PC-3 (cell line): Measurements from ENCODE around the gene LRRN4. TPM values are rescaled to one million over a fixed set of nuclear protein-coding genes. Genes with fewer than 3 reads are reported as not detected.
A peak's percentile ranks its signal among the peaks of the same experiment; 100 is the strongest.

ENCODE experiments used
- ATAC-seq: fragments of 200-7000 bp; cut with Tn5 transposase; 2 replicates; pipeline ENCODE4 v1.9.1; 2020; ENCODE audit warnings: mild to moderate bottlenecking, moderate library complexity
- BruUV-seq: library from RNA; stranded (reverse); fragments of 400-500 nt; replicated peaks from 2 replicates; lab custom pipeline; 2021; lab: Mats Ljungman, UMichigan
- CTCF ChIA-PET: fragments of 300-600 bp; sonication (Branson Sonifier 250); formaldehyde crosslinking; loops from one replicate; lab custom pipeline; 2022; ENCODE audit warnings: antibody characterized with exemption; lab: Charles Lee
- POLR2A ChIA-PET: fragments of 300-600 bp; sonication (Branson Sonifier 250); formaldehyde crosslinking; loops from one replicate; lab custom pipeline; 2022; ENCODE audit warnings: antibody characterized with exemption; ENCODE audit not compliant: unreplicated experiment; lab: Charles Lee
- DNase-seq: peaks from one replicate; pipeline ENCODE4 v3.0.0-alpha.2; 2015
- H2AFZ ChIP-seq: fragments of 300-600 bp; sonication (generic); 2 replicates; pipeline ENCODE4 v1.6.0; 2016; ENCODE audit warnings: antibody characterized with exemption, low read length
- H3F3A ChIP-seq: fragments of 300-600 bp; sonication (generic); one replicate; pipeline ENCODE4 v1.6.0; 2017; ENCODE audit warnings: antibody characterized with exemption, low read length, control low read depth, mild to moderate bottlenecking; ENCODE audit not compliant: unreplicated experiment
- H3K27ac ChIP-seq: fragments of 300-600 bp; sonication (generic); 2 replicates; pipeline ENCODE4 v1.5.1; 2016; ENCODE audit warnings: mild to moderate bottlenecking, low read length
- H3K27me3 ChIP-seq: fragments of 300-600 bp; sonication (generic); 2 replicates; pipeline ENCODE4 v1.6.1; 2016; ENCODE audit warnings: low read length, mixed read lengths
- H3K36me3 ChIP-seq: fragments of 300-600 bp; sonication (generic); 2 replicates; pipeline ENCODE4 v1.6.1; 2016; ENCODE audit warnings: low read depth, mixed run types, low read length, mixed read lengths
- H3K4me1 ChIP-seq: fragments of 300-600 bp; sonication (generic); 2 replicates; pipeline ENCODE4 v1.5.1; 2016; ENCODE audit warnings: low read length; ENCODE audit not compliant: insufficient read depth
- H3K4me2 ChIP-seq: fragments of 300-600 bp; sonication (generic); 2 replicates; pipeline ENCODE4 v1.6.0; 2016; ENCODE audit warnings: low read length
- H3K4me3 ChIP-seq: fragments of 300-600 bp; sonication (generic); 2 replicates; pipeline ENCODE4 v1.5.1; 2016; ENCODE audit warnings: mild to moderate bottlenecking, low read length, mixed read lengths
- H3K79me2 ChIP-seq: fragments of 300-600 bp; sonication (generic); 2 replicates; pipeline ENCODE4 v1.6.1; 2017; ENCODE audit warnings: low read length, mixed read lengths
- H3K9ac ChIP-seq: fragments of 300-600 bp; sonication (generic); 2 replicates; pipeline ENCODE4 v1.6.0; 2016; ENCODE audit warnings: mild to moderate bottlenecking, low read length
- H3K9me2 ChIP-seq: fragments of 300-600 bp; sonication (generic); replicated peaks from 2 replicates; pipeline ENCODE4 v1.6.1; 2016; ENCODE audit warnings: mixed run types, low read length, mixed read lengths
- H3K9me3 ChIP-seq: fragments of 300-600 bp; sonication (generic); 2 replicates; pipeline ENCODE4 v1.6.1; 2016; ENCODE audit warnings: low read length, mixed read lengths
- H4K20me1 ChIP-seq: fragments of 300-600 bp; sonication (generic); 2 replicates; pipeline ENCODE4 v1.6.1; 2016; ENCODE audit warnings: low read length, mixed read lengths
- EZH2 ChIP-seq: fragments of 300-600 bp; sonication (generic); IDR thresholded peaks from one replicate; pipeline ENCODE4 v1.6.1; 2017; ENCODE audit warnings: antibody characterized with exemption, mild to moderate bottlenecking, low read length; ENCODE audit not compliant: unreplicated experiment
- EZH2phosphoT487 ChIP-seq: fragments of 300-600 bp; sonication (generic); IDR thresholded peaks from 2 replicates; pipeline ENCODE4 v1.6.1; 2018; ENCODE audit warnings: mild to moderate bottlenecking, antibody characterized with exemption, low read length, borderline replicate concordance
- intact Hi-C: fragments of 100-400 bp; cut with micrococcal nuclease; formaldehyde crosslinking; loops from 2 replicates; pipeline ENCODE4 v1.9.0; 2023
- total RNA-seq: library from RNA; depleted of rRNA; stranded (reverse); fragments of >200 nt; gene quantifications from 2 replicates; pipeline ENCODE4 v1.2.3, GENCODE V29; 2014
- TF ChIP-seq, protein P1 (sequence below): fragments of 300-600 bp; sonication (generic); conservative IDR thresholded peaks from 2 replicates; pipeline ENCODE4 v1.5.1; 2017; ENCODE audit warnings: antibody characterized with exemption, low read depth, mild to moderate bottlenecking, low read length

The LRRN4 gene
- total RNA-seq, 1 experiment from 2014 or later: 0.44 TPM

GRCh38 chr20:6007094-6007528 is 46.7 kb downstream of the LRRN4 start:
- H3F3A ChIP-seq: no peaks in the 10 kb centered on the region
- H3K4me1 ChIP-seq: peaks cover 23% of the 10 kb centered on the region
- CTCF ChIA-PET: interaction anchor here (0.7 kb wide), 1 partner anchor 478 kb away, joined by 4 read pairs; no protein-coding TSS in a partner anchor
- H3K9me3 ChIP-seq: no peaks in the 10 kb centered on the region
- H3K27ac ChIP-seq: no peak overlapping the region
- H3K4me2 ChIP-seq: peak overlapping the region; percentile 92
- BruUV-seq: TSS peak; percentile 57
- peak overlapping the region; percentile 96 for H3K4me3 ChIP-seq
- H3K79me2 ChIP-seq: peaks cover 56% of the 10 kb centered on the region
- peak overlapping the region; percentile 83 for H3K9ac ChIP-seq
- ATAC-seq (no peak), DNase-seq (peak; percentile 34)
- H3K27me3 ChIP-seq: no peaks in the 10 kb centered on the region
- POLR2A ChIA-PET: interaction anchor here (0.8 kb wide), 1 partner anchor 447 kb away, joined by 5 read pairs; no protein-coding TSS in a partner anchor
- TF ChIP-seq EZH2 (no peak), EZH2phosphoT487 (no peak)
- TF ChIP-seq, protein P1, sequence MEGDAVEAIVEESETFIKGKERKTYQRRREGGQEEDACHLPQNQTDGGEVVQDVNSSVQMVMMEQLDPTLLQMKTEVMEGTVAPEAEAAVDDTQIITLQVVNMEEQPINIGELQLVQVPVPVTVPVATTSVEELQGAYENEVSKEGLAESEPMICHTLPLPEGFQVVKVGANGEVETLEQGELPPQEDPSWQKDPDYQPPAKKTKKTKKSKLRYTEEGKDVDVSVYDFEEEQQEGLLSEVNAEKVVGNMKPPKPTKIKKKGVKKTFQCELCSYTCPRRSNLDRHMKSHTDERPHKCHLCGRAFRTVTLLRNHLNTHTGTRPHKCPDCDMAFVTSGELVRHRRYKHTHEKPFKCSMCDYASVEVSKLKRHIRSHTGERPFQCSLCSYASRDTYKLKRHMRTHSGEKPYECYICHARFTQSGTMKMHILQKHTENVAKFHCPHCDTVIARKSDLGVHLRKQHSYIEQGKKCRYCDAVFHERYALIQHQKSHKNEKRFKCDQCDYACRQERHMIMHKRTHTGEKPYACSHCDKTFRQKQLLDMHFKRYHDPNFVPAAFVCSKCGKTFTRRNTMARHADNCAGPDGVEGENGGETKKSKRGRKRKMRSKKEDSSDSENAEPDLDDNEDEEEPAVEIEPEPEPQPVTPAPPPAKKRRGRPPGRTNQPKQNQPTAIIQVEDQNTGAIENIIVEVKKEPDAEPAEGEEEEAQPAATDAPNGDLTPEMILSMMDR: no peak
- no peaks in the 10 kb centered on the region for H3K9me2 ChIP-seq
- peaks cover 19% of the 10 kb centered on the region for H3K36me3 ChIP-seq
- no peak overlapping the region for H2AFZ ChIP-seq
- H4K20me1 ChIP-seq: peaks cover 24% of the 10 kb centered on the region
- intact Hi-C loops: no loop called here

DNA sequence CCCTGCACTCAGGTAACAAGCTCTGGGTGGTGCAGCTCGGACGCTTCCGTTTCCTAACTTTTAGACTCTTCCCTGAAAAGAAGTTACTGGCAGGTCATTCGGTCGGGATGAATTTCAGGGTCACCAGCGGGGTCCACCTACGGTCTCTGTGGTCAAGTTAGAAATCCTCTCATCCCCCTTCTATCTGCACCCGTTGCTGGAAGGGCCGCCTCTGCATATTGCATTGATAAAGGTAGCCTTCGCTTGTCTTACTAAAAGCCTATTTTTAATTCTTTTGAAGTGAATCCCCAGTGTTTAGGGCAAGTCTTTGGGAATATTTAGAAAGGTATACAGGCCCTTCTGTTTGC is 47.3 kb downstream of the LRRN4 start:
- no peaks in the 10 kb centered on the region for H3K9me3 ChIP-seq
- H3K4me2 ChIP-seq: peak overlapping the region; percentile 92
- no peaks in the 10 kb centered on the region for H3F3A ChIP-seq
- H3K27me3 ChIP-seq: no peaks in the 10 kb centered on the region
- peaks cover 23% of the 10 kb centered on the region for H3K4me1 ChIP-seq
- ChIA-PET POLR2A (no interaction called here), CTCF (interaction anchor here (0.7 kb wide), 1 partner anchor 477 kb away, joined by 4 read pairs; no protein-coding TSS in a partner anchor)
- ATAC-seq (no peak), DNase-seq (no peak)
- H3K4me3 ChIP-seq: peak overlapping the region; percentile 96
- peak overlapping the region; percentile 83 for H3K9ac ChIP-seq
- BruUV-seq: no TSS peak
- H4K20me1 ChIP-seq: peaks cover 24% of the 10 kb centered on the region
- intact Hi-C loops: no loop called here
- TF ChIP-seq, protein P1: no peak
- TF ChIP-seq EZH2phosphoT487 (no peak), EZH2 (no peak)
- peaks cover 14% of the 10 kb centered on the region for H3K36me3 ChIP-seq
- no peaks in the 10 kb centered on the region for H3K9me2 ChIP-seq
- H2AFZ ChIP-seq: peak overlapping the region; percentile 85; the same call in 1 of the 2 replicates
- H3K27ac ChIP-seq: peak overlapping the region; percentile 43; the same call in 1 of the 2 replicates
- H3K79me2 ChIP-seq: peaks cover 51% of the 10 kb centered on the region

DNA sequence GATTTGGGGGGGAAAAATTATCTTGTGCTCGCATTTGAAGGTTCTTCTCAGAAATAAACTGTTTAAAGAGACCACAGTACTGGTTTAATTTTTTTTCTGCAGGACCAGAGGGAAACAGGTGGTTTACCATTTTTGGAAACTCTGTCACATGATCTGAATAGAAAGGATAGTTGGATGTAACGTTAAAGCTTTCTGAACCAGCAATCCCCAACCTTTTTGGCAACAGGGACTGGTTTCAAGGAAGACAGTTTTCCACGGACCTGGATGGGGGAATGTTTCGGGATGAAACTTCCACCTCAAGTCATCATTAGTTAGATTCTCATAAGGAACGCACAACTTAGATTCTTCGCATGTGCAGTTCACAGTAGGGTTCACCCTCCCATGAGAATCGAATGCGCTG is 53.0 kb downstream of the LRRN4 start:
- peaks cover 8% of the 10 kb centered on the region; the same call in 1 of the 2 replicates for H3K4me1 ChIP-seq
- ChIA-PET POLR2A (no interaction called here), CTCF (no interaction called here)
- no peaks in the 10 kb centered on the region for H3K27me3 ChIP-seq
- TF ChIP-seq, protein P1: no peak
- no peak for TF ChIP-seq EZH2phosphoT487
- TF ChIP-seq EZH2: no peak
- DNase-seq: no peak
- no peaks in the 10 kb centered on the region for H3K9me3 ChIP-seq
- H3K79me2 ChIP-seq: no peaks in the 10 kb centered on the region
- H4K20me1 ChIP-seq: no peaks in the 10 kb centered on the region
- H3K9me2 ChIP-seq: no peaks in the 10 kb centered on the region
- ATAC-seq: no peak
- no peak overlapping the region for H3K4me2 ChIP-seq
- intact Hi-C loops: loop anchor here (5.0 kb wide), 2 partner anchors 199 to 214 kb away; no protein-coding TSS in a partner anchor
- H2AFZ ChIP-seq: no peak overlapping the region
- H3F3A ChIP-seq: no peaks in the 10 kb centered on the region
- no TSS peak for BruUV-seq
- H3K4me3 ChIP-seq: no peak overlapping the region
- no peak overlapping the region for H3K9ac ChIP-seq
- H3K36me3 ChIP-seq: peaks cover 7% of the 10 kb centered on the region; the same call in 1 of the 2 replicates
- no peak overlapping the region for H3K27ac ChIP-seq
